Right lobe of liver (tissue), 4 donors: Measurements from ENCODE around the gene MAPKAPK3.

Source experiments
- POLR2A ChIP-seq: fragments of 450-650 bp; IDR thresholded peaks from one replicate; pipeline ENCODE4 v1.6.1; 2017; ENCODE audit warnings: antibody characterized with exemption, mild to moderate bottlenecking
- TF ChIP-seq, protein P1 (sequence below), 4 donors: fragments of 200-600 bp in 3 of 4; fragments of 450-650 bp in 1 of 4; IDR thresholded peaks; one replicate each; pipeline versions ENCODE4 v1.5.1 to v1.8.0; 2016 to 2022; ENCODE audit warnings: antibody characterized with exemption in 4 of 4, mild to moderate bottlenecking in 2 of 4
- donor health status: DM: no; HTN: no; CAD: no.
- donor health status: DM: no; HTN: no; CAD: no.
- donor health status: DM: no; HTN: yes; CAD: no.

DNA sequence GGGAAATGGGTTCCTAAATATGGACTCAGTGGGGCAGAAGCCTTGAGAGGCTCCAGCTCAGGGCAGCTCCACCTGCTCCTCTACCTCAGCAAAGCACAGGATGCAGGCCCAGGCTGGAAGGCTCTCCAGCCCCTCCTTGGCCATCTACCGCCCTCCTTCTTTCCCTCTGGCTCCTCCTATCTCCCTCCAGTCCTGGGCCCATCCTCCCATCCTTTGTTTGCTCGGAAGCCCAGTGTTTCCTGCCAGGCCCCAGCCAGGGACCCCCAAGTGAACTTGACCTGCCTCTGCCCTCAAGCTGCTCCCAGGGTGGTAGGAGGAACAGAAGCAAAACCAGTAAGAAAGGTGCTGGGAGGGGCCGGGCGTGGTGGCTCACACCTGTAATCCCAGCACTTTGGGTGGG lies 20.1 kb downstream of the MAPKAPK3 start:
- TF ChIP-seq, protein P1, sequence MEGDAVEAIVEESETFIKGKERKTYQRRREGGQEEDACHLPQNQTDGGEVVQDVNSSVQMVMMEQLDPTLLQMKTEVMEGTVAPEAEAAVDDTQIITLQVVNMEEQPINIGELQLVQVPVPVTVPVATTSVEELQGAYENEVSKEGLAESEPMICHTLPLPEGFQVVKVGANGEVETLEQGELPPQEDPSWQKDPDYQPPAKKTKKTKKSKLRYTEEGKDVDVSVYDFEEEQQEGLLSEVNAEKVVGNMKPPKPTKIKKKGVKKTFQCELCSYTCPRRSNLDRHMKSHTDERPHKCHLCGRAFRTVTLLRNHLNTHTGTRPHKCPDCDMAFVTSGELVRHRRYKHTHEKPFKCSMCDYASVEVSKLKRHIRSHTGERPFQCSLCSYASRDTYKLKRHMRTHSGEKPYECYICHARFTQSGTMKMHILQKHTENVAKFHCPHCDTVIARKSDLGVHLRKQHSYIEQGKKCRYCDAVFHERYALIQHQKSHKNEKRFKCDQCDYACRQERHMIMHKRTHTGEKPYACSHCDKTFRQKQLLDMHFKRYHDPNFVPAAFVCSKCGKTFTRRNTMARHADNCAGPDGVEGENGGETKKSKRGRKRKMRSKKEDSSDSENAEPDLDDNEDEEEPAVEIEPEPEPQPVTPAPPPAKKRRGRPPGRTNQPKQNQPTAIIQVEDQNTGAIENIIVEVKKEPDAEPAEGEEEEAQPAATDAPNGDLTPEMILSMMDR (IDR thresholded peaks at IDR 0.05), result no peak
- no peak for TF ChIP-seq POLR2A
